Measurements from ENCODE around the gene ASIC2.

GRCh38 chr17:33205552-33205951, 87.5 kb downstream of the ASIC2 start:
- no peak for TF ChIP-seq POLR2A (IDR thresholded peaks at IDR 0.05; ENCODE audit: low read length)
- no peak for TF ChIP-seq GATA1 (IDR thresholded peaks at IDR 0.05; ENCODE audit: low read depth, low read length)

Measured in erythroblast (primary cell).